ENCODE data around the gene COQ6. TPM values are rescaled to one million over a fixed set of nuclear protein-coding genes. Genes with fewer than 3 reads are reported as not detected.
"Not testable (repeated sequence)": the region's sequence is repeated elsewhere in the genome, so short reads cannot be mapped to it uniquely, and the experiment has no call there.

The COQ6 gene
- 13.4 and 18.8 TPM in 2 replicates for total RNA-seq

GRCh38 chr14:73949752-73950734 lies at the start of gene COQ6, which contains the start of gene FAM161B:
Gene COQ6, plus strand, starts transcription at chr14:73950302. Its CDS starts 31 bp downstream, at chr14:73950333.
Gene FAM161B, minus strand, starts transcription at chr14:73950094. Its CDS starts 68 bp downstream, at chr14:73950026.
- H3K36me3 ChIP-seq (ENCODE audit: control insufficient read depth, insufficient read depth, low read length), result peaks cover 4% of the 10 kb centered on the region
- peak; percentile 22 for TF ChIP-seq CTCF (IDR thresholded peaks at IDR 0.05; ENCODE audit: insufficient read depth, low read length, severe bottlenecking)
- FAIRE-seq (no peak), DNase-seq (ENCODE audit: low read depth) (peak; percentile 96)
- H3K27me3 ChIP-seq (ENCODE audit: control insufficient read depth, insufficient read depth, low read length), result no peaks in the 10 kb centered on the region
- peak within 1 kb of the TSS; percentile 83 for H3K4me3 ChIP-seq (ENCODE audit: low read depth, low read length)

- FAIRE-seq (no peak), DNase-seq (ENCODE audit: low read depth) (no peak)
- no peaks in the 10 kb centered on the region for H3K27me3 ChIP-seq (ENCODE audit: control insufficient read depth, insufficient read depth, low read length)
- no peak overlapping the region for H3K4me3 ChIP-seq (ENCODE audit: low read depth, low read length)
- no peak for TF ChIP-seq CTCF (IDR thresholded peaks at IDR 0.05; ENCODE audit: insufficient read depth, low read length, severe bottlenecking)
- peaks cover 17% of the 10 kb centered on the region for H3K36me3 ChIP-seq (ENCODE audit: control insufficient read depth, insufficient read depth, low read length)
Observed at GRCh38 chr14:73903028-73903427, 47.1 kb upstream of the COQ6 start.

GRCh38 chr14:73909681-73910080 lies 40.4 kb upstream of the COQ6 start:
- H3K4me3 ChIP-seq (ENCODE audit: low read depth, low read length), result no peak overlapping the region
- FAIRE-seq (no peak), DNase-seq (ENCODE audit: low read depth) (no peak)
- no peak for TF ChIP-seq CTCF (IDR thresholded peaks at IDR 0.05; ENCODE audit: insufficient read depth, low read length, severe bottlenecking)
- no peaks in the 10 kb centered on the region for H3K27me3 ChIP-seq (ENCODE audit: control insufficient read depth, insufficient read depth, low read length)
- peaks cover 16% of the 10 kb centered on the region for H3K36me3 ChIP-seq (ENCODE audit: control insufficient read depth, insufficient read depth, low read length)

GRCh38 chr14:73913256-73913655 lies 36.8 kb upstream of the COQ6 start:
- no peak for TF ChIP-seq CTCF (IDR thresholded peaks at IDR 0.05; ENCODE audit: insufficient read depth, low read length, severe bottlenecking)
- FAIRE-seq, result no peak
- Histone ChIP-seq H3K27me3 (ENCODE audit: control insufficient read depth, insufficient read depth, low read length) (no peaks in the 10 kb centered on the region), H3K4me3 (ENCODE audit: low read depth, low read length) (no peak overlapping the region), H3K36me3 (ENCODE audit: control insufficient read depth, insufficient read depth, low read length) (peaks cover 6% of the 10 kb centered on the region)
- no peak for DNase-seq (ENCODE audit: low read depth)

GRCh38 chr14:73916324-73916723 lies 33.8 kb upstream of the COQ6 start:
- H3K27me3 ChIP-seq (ENCODE audit: control insufficient read depth, insufficient read depth, low read length), result no peaks in the 10 kb centered on the region
- H3K36me3 ChIP-seq (ENCODE audit: control insufficient read depth, insufficient read depth, low read length), result peaks cover 10% of the 10 kb centered on the region
- FAIRE-seq (no peak), DNase-seq (ENCODE audit: low read depth) (no peak)
- TF ChIP-seq CTCF (IDR thresholded peaks at IDR 0.05; ENCODE audit: insufficient read depth, low read length, severe bottlenecking), result no peak
- no peak overlapping the region for H3K4me3 ChIP-seq (ENCODE audit: low read depth, low read length)

GRCh38 chr14:73919457-73919856 lies 30.6 kb upstream of the COQ6 start:
- H3K27me3 ChIP-seq (ENCODE audit: control insufficient read depth, insufficient read depth, low read length); H3K4me3 ChIP-seq (ENCODE audit: low read depth, low read length); DNase-seq (ENCODE audit: low read depth); FAIRE-seq: not testable (repeated sequence)
- peaks cover 19% of the 10 kb centered on the region for H3K36me3 ChIP-seq (ENCODE audit: control insufficient read depth, insufficient read depth, low read length)

Data from bronchial epithelial cell (primary cell).